ENCODE measurements around the gene MLF1.

DNA sequence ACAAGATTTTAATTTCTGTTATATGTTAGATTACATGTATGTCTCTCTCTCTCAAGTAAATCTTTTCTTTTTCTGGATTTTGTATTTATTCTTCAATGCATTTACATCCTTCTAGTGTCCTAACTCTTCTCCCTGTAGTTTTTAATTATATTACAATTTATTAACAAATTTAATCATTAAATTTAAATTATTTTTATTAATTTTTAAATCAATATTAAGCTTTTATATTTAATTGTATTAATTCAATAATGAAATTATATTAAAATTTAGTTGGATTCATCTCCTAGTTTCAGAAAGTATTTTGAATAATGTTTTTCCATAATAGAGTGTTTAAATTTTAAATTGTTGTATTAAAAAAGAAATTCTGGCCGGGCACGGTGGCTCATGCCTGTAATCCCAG is 29.8 kb downstream of the MLF1 start:
- TF ChIP-seq, protein P1, sequence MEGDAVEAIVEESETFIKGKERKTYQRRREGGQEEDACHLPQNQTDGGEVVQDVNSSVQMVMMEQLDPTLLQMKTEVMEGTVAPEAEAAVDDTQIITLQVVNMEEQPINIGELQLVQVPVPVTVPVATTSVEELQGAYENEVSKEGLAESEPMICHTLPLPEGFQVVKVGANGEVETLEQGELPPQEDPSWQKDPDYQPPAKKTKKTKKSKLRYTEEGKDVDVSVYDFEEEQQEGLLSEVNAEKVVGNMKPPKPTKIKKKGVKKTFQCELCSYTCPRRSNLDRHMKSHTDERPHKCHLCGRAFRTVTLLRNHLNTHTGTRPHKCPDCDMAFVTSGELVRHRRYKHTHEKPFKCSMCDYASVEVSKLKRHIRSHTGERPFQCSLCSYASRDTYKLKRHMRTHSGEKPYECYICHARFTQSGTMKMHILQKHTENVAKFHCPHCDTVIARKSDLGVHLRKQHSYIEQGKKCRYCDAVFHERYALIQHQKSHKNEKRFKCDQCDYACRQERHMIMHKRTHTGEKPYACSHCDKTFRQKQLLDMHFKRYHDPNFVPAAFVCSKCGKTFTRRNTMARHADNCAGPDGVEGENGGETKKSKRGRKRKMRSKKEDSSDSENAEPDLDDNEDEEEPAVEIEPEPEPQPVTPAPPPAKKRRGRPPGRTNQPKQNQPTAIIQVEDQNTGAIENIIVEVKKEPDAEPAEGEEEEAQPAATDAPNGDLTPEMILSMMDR (conservative IDR thresholded peaks at IDR 0.05; ENCODE audit: low read depth, low read length) = no peak
- no peak for TF ChIP-seq CEBPB (IDR thresholded peaks at IDR 0.05; ENCODE audit: low read depth, low read length)
- no peak for TF ChIP-seq POLR2A (IDR thresholded peaks at IDR 0.05; ENCODE audit: low read depth, low read length)
- TF ChIP-seq CHD1 (IDR thresholded peaks at IDR 0.05; ENCODE audit: low read depth, low read length) = no peak
- no peak for TF ChIP-seq BHLHE40 (IDR thresholded peaks at IDR 0.05; ENCODE audit: low read depth, low read length)
- TF ChIP-seq MXI1 (IDR thresholded peaks at IDR 0.05; ENCODE audit: borderline replicate concordance, low read depth, low read length) = no peak
